Testis (tissue), 2 donors: ENCODE results near the gene ZNF768.

Experiments used
- POLR2A ChIP-seq: fragments of 450-650 bp; IDR thresholded peaks from one replicate; pipeline ENCODE4 v1.6.1; 2017; ENCODE audit warnings: antibody characterized with exemption, mild to moderate bottlenecking, moderate library complexity
- TF ChIP-seq, protein P1 (sequence below), 3 experiments: fragments of 450-650 bp in 2 of 3; fragments of 200-600 bp in 1 of 3; sonication (generic) in 1 of 3; IDR thresholded peaks; one replicate each; pipeline ENCODE4 v1.5.1; 2016 to 2019; ENCODE audit warnings: antibody characterized with exemption in 3 of 3, mild to moderate bottlenecking in 2 of 3, moderate library complexity in 1 of 3

DNA sequence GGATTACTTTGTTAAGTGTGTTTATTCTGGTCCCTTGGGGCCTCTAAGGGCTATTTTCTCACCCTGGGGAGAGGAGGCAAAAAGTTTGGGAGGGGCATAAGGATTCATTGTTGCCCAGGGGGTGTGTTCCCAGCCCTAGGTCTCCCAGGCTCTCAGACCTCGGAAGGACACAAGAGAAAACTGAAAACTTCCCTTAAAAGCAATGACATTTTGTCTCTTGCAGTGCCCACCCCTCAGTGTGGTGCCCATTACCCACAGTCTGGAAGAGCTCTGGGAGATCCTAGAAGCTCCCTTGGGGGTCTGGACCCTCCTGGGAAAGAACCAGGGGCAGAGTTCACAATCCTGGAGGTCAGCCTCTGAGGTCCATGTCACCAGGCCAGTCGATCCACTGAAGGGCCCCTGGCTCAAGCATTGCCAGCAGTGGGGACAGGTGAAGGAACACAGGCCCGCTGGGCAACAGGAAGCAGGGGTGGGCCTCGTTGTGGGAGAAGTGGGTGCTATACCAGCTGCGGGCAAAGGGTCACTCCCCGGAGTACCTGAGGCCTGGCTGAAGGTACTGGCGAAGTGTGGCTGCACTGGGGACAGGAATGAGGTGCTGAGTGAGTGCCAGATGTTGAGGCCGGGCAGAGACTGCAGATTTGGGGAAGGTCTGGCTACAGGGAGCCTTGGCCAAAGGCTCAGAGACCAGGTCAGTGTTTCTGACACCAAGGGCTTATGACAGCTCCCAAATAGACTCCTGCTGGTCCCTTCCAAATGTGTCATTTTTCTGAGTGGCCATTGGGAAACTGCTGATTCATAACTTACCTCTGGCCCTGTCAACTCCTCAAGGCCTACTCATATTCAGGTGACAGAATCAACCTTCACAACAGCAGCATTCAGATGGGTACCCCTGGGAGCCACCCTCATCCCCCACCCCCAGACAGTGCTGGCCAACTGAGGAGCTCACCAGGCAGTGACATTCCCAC is 12.9 kb upstream of the ZNF768 start:
- TF ChIP-seq, protein P1, sequence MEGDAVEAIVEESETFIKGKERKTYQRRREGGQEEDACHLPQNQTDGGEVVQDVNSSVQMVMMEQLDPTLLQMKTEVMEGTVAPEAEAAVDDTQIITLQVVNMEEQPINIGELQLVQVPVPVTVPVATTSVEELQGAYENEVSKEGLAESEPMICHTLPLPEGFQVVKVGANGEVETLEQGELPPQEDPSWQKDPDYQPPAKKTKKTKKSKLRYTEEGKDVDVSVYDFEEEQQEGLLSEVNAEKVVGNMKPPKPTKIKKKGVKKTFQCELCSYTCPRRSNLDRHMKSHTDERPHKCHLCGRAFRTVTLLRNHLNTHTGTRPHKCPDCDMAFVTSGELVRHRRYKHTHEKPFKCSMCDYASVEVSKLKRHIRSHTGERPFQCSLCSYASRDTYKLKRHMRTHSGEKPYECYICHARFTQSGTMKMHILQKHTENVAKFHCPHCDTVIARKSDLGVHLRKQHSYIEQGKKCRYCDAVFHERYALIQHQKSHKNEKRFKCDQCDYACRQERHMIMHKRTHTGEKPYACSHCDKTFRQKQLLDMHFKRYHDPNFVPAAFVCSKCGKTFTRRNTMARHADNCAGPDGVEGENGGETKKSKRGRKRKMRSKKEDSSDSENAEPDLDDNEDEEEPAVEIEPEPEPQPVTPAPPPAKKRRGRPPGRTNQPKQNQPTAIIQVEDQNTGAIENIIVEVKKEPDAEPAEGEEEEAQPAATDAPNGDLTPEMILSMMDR (IDR thresholded peaks at IDR 0.05), result no peak
- no peak for TF ChIP-seq POLR2A
